Peyer's patch (tissue), 4 donors: ENCODE measurements around the gene SHLD1.

ENCODE experiments used
- CTCF ChIP-seq, 6 experiments: fragments of 450-650 bp in 4 of 6; fragments of 200-600 bp in 2 of 6; sonication (generic) in 1 of 6; IDR thresholded peaks; one replicate each; pipeline ENCODE4 v1.5.1; 2017 to 2019; ENCODE audit warnings: antibody characterized with exemption in 6 of 6, mild to moderate bottlenecking in 3 of 6, moderate library complexity in 1 of 6
- POLR2A ChIP-seq, 2 donors: fragments of 450-650 bp; IDR thresholded peaks; one replicate each; pipeline ENCODE4 v1.5.1; 2017; ENCODE audit warnings: antibody characterized with exemption in 2 of 2, mild to moderate bottlenecking in 2 of 2, moderate library complexity in 2 of 2

GRCh38 chr20:5827861-5828260, 77.7 kb downstream of the SHLD1 start:
- TF ChIP-seq POLR2A (IDR thresholded peaks at IDR 0.05): no peak
- TF ChIP-seq CTCF (IDR thresholded peaks at IDR 0.05): no peak
